ENCODE data around the gene AKR1C2. TPM values are rescaled to one million over a fixed set of nuclear protein-coding genes. Genes with fewer than 3 reads are reported as not detected.
"Not testable (repeated sequence)": the region's sequence is repeated elsewhere in the genome, so short reads cannot be mapped to it uniquely, and the experiment has no call there.

AKR1C2 gene
- total RNA-seq (10 to 100 TPM in 4 of 9 donors, 1 to 10 TPM in 5; 3.5 to 27.4 (median 8.2) TPM), polyA plus RNA-seq (10 to 100 TPM in 2 of 3 donors, 1 to 10 TPM in 1; 9.7 to 23.8 (median 11.9) TPM)
- long read RNA-seq, donor 1 = 0 reads
- long read RNA-seq, donor 2 = 0 reads
- long read RNA-seq, donor 3, partial matches to known transcripts = 0 of 2 reads
- long read RNA-seq, donor 3, other reads (novel, unspliced or antisense) = 0 of 2 reads
- long read RNA-seq, donor 4, partial matches to known transcripts = 1 of 3 reads
- long read RNA-seq, donor 4, other reads (novel, unspliced or antisense) = 0 of 3 reads
- long read RNA-seq, donor 5, partial matches to known transcripts = 0 of 4 reads
- long read RNA-seq, donor 5, other reads (novel, unspliced or antisense) = 1 of 4 reads
- long read RNA-seq, donor 6, transcript AKR1C2-201 (9 exons, 3,756 nt) = major isoform, 9 of 28 reads
- long read RNA-seq, donor 6, partial matches to known transcripts = 16 of 28 reads
- long read RNA-seq, donor 6, other reads (novel, unspliced or antisense) = 1 of 28 reads
- long read RNA-seq, donor 7 = 0 reads
- long read RNA-seq, donor 8, partial matches to known transcripts = 0 of 1 reads
- long read RNA-seq, donor 8, other reads (novel, unspliced or antisense) = 0 of 1 reads
- long read RNA-seq, donor 9 = 0 reads
- long read RNA-seq, donor 10, partial matches to known transcripts = 0 of 1 reads
- long read RNA-seq, donor 10, other reads (novel, unspliced or antisense) = 0 of 1 reads

- 28 to 40% (median 37%) methylated on average over 7 to 8 of the region's 10 CpGs for WGBS, 4 donors
- intact Hi-C loops (cut with DNase I); H3K27ac ChIP-seq: not testable (repeated sequence)
These were observed at the start of gene AKR1C2 for GRCh38 chr10:5003127-5004029. TSS of gene AKR1C2 (minus strand) at chr10:5003857. CDS start at chr10:5003835, 22 bp downstream.

GRCh38 chr10:5052951-5053500, 49.4 kb upstream of the AKR1C2 start:
- H3K4me3 ChIP-seq; H3K27me3 ChIP-seq; H3K36me3 ChIP-seq (replicated peaks in 1 of 2); H3K4me1 ChIP-seq (replicated peaks in 1 of 2); H3K9me3 ChIP-seq (replicated peaks in 1 of 3); DNase-seq; H3K27ac ChIP-seq; intact Hi-C loops (cut with DNase I): not testable (repeated sequence)
- WGBS, 4 donors = 93 to 100% (median 94%) methylated on average over 1 to 16 of the region's 16 CpGs; no CpG with 5 or more reads in 1 of the 4 donors

More at GRCh38 chr10:5003127-5004029, at the start of gene AKR1C2:
- DNase-seq; H3K27me3 ChIP-seq; H3K4me3 ChIP-seq; H3K9me3 ChIP-seq (replicated peaks in 1 of 3); H3K4me1 ChIP-seq (replicated peaks in 1 of 2); H3K36me3 ChIP-seq (replicated peaks in 1 of 2): not testable (repeated sequence)

GRCh38 chr10:5047912-5048628, 44.4 kb upstream of the AKR1C2 start:
- no peak for DNase-seq
- 61 to 74% (median 64%) methylated on average over 1 of the region's 1 CpG for WGBS, 4 donors
- intact Hi-C loops (cut with DNase I) = no loop called here

GRCh38 chr10:5047055-5047454, 43.4 kb upstream of the AKR1C2 start:
- H3K27ac ChIP-seq = not testable (repeated sequence)

More at GRCh38 chr10:5047912-5048628, 44.4 kb upstream of the AKR1C2 start:
- H3K9me3 ChIP-seq (replicated peaks in 1 of 3) = no peaks in the 10 kb centered on the region
- H3K27ac ChIP-seq = no peak overlapping the region
- no peak overlapping the region for H3K4me3 ChIP-seq
- H3K4me1 ChIP-seq (replicated peaks in 1 of 2) = no peaks in the 10 kb centered on the region
- H3K27me3 ChIP-seq = no peaks in the 10 kb centered on the region
- TF ChIP-seq CTCF (IDR thresholded peaks at IDR 0.05) = no peak
- no peak for TF ChIP-seq POLR2A (IDR thresholded peaks at IDR 0.05)
- no peaks in the 10 kb centered on the region for H3K36me3 ChIP-seq (replicated peaks in 1 of 2)

GRCh38 chr10:5046410-5046809, 42.8 kb upstream of the AKR1C2 start:
- no peak for TF ChIP-seq CTCF (IDR thresholded peaks at IDR 0.05)
- no peak for TF ChIP-seq POLR2A (IDR thresholded peaks at IDR 0.05)
- DNase-seq = no peak
- intact Hi-C loops (cut with DNase I) = no loop called here
- Histone ChIP-seq H3K4me1 (replicated peaks in 1 of 2) (peaks cover 0 to 4% of the 10 kb centered on the region in 2 donors), H3K36me3 (replicated peaks in 1 of 2) (no peaks in the 10 kb centered on the region), H3K4me3 (no peak overlapping the region), H3K9me3 (replicated peaks in 1 of 3) (no peaks in the 10 kb centered on the region), H3K27me3 (no peaks in the 10 kb centered on the region), H3K27ac (no peak overlapping the region)
- 88 to 90% (median 89%) methylated on average over 6 of the region's 6 CpGs for WGBS, 4 donors

More at GRCh38 chr10:5047055-5047454, 43.4 kb upstream of the AKR1C2 start:
- DNase-seq; intact Hi-C loops (cut with DNase I); H3K4me1 ChIP-seq (replicated peaks in 1 of 2); H3K27me3 ChIP-seq; H3K4me3 ChIP-seq; H3K9me3 ChIP-seq (replicated peaks in 1 of 3); H3K36me3 ChIP-seq (replicated peaks in 1 of 2): not testable (repeated sequence)
- 85 to 89% (median 86%) methylated on average over 5 of the region's 5 CpGs for WGBS, 4 donors

All from adrenal gland (tissue), 19 donors.